HL-60 (cell line): Measurements from ENCODE around the gene YKT6.

ENCODE experiments used
- DNase-seq, 2 experiments: peaks; one replicate each; pipeline ENCODE4 v3.0.0-alpha.2; 2010 to 2020; ENCODE audit warnings: low read depth in 1 of 2, low spot score in 1 of 2
- H3K27ac ChIP-seq: fragments of 250-450 bp; sonication (Bioruptor Pico); replicated peaks from 2 replicates; pipeline ENCODE4 v1.5.1; 2020; ENCODE audit warnings: mild to moderate bottlenecking, moderate library complexity
- H3K27me3 ChIP-seq: fragments of 250-450 bp; sonication (Bioruptor Pico); 2 replicates; pipeline ENCODE4 v1.5.1; 2021; ENCODE audit warnings: mild to moderate bottlenecking, moderate library complexity; ENCODE audit not compliant: insufficient read depth, poor library complexity, severe bottlenecking
- H3K4me3 ChIP-seq: replicated peaks from 2 replicates; pipeline ENCODE4 v1.5.1; 2011; ENCODE audit warnings: mild to moderate bottlenecking, control low read depth, low read length; ENCODE audit not compliant: insufficient read depth
- GABPA ChIP-seq: IDR thresholded peaks from 2 replicates; pipeline ENCODE4 v1.6.1; 2012; ENCODE audit warnings: low read depth
- POLR2AphosphoS5 ChIP-seq: IDR thresholded peaks from 2 replicates; pipeline ENCODE4 v1.6.1; 2012; ENCODE audit warnings: low read depth
- SPI1 ChIP-seq: IDR thresholded peaks from 2 replicates; pipeline ENCODE4 v1.6.1; 2012; ENCODE audit warnings: low read depth, mild to moderate bottlenecking, borderline replicate concordance
- TF ChIP-seq, protein P1 (sequence below): IDR thresholded peaks from one replicate; pipeline ENCODE4 v1.5.1; 2011; ENCODE audit warnings: low read length, control low read depth, inconsistent platforms; ENCODE audit not compliant: insufficient read depth
- TF ChIP-seq, protein P2 (sequence below): IDR thresholded peaks from 2 replicates; pipeline ENCODE4 v1.6.1; 2012; ENCODE audit warnings: low read depth; ENCODE audit not compliant: insufficient replicate concordance

YKT6 gene

DNA sequence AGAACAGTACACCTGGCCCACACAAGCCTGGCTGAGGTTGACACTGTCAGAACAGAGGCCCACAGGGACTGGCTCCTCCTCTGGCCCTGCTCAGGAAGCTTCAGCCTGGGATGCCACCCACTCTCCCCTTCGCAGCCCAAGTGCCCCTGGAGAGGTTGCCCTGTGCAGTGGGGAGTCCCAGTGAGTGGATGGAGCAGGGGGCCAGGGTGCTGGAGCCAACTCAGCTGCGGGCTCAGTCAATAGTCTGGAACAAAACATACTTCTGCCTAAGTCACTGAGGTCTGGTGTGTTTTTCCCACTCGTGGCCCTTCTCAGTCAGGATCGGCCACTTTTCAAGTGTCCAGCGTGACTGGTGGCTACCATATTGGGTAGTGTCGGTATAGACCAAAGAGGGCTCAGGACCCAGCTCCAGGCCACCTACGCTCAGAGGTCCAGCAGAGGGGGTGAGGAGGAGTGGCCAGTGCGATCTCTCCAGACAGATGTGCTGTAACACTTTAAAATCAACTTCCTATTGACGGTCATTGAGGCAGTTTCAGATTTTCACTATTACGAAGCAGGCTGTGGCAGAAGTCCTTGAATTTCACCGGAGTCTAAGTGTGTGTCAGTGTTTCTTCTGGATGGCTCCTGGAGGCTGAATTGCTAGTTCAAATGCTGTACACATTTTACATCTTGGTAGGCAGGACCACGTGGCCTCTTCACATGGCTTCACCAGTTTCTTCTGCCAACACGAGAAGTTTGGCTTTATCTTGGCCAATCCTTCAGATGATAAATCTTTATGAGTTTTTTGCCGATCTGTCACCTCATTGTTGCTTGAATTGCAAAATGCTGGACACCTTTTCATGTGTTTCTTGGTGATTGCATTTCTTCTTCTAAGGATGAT, 10.5 kb upstream of the YKT6 start:
- H3K27ac ChIP-seq, result no peak overlapping the region
- no peaks in the 10 kb centered on the region for H3K27me3 ChIP-seq
- no peak overlapping the region for H3K4me3 ChIP-seq
- TF ChIP-seq SPI1, result no peak
- TF ChIP-seq GABPA, result no peak
- no peak for TF ChIP-seq POLR2AphosphoS5
- TF ChIP-seq, protein P1, sequence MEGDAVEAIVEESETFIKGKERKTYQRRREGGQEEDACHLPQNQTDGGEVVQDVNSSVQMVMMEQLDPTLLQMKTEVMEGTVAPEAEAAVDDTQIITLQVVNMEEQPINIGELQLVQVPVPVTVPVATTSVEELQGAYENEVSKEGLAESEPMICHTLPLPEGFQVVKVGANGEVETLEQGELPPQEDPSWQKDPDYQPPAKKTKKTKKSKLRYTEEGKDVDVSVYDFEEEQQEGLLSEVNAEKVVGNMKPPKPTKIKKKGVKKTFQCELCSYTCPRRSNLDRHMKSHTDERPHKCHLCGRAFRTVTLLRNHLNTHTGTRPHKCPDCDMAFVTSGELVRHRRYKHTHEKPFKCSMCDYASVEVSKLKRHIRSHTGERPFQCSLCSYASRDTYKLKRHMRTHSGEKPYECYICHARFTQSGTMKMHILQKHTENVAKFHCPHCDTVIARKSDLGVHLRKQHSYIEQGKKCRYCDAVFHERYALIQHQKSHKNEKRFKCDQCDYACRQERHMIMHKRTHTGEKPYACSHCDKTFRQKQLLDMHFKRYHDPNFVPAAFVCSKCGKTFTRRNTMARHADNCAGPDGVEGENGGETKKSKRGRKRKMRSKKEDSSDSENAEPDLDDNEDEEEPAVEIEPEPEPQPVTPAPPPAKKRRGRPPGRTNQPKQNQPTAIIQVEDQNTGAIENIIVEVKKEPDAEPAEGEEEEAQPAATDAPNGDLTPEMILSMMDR, result no peak
- TF ChIP-seq, protein P2, sequence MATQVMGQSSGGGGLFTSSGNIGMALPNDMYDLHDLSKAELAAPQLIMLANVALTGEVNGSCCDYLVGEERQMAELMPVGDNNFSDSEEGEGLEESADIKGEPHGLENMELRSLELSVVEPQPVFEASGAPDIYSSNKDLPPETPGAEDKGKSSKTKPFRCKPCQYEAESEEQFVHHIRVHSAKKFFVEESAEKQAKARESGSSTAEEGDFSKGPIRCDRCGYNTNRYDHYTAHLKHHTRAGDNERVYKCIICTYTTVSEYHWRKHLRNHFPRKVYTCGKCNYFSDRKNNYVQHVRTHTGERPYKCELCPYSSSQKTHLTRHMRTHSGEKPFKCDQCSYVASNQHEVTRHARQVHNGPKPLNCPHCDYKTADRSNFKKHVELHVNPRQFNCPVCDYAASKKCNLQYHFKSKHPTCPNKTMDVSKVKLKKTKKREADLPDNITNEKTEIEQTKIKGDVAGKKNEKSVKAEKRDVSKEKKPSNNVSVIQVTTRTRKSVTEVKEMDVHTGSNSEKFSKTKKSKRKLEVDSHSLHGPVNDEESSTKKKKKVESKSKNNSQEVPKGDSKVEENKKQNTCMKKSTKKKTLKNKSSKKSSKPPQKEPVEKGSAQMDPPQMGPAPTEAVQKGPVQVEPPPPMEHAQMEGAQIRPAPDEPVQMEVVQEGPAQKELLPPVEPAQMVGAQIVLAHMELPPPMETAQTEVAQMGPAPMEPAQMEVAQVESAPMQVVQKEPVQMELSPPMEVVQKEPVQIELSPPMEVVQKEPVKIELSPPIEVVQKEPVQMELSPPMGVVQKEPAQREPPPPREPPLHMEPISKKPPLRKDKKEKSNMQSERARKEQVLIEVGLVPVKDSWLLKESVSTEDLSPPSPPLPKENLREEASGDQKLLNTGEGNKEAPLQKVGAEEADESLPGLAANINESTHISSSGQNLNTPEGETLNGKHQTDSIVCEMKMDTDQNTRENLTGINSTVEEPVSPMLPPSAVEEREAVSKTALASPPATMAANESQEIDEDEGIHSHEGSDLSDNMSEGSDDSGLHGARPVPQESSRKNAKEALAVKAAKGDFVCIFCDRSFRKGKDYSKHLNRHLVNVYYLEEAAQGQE, result no peak
- no peak for DNase-seq

DNA sequence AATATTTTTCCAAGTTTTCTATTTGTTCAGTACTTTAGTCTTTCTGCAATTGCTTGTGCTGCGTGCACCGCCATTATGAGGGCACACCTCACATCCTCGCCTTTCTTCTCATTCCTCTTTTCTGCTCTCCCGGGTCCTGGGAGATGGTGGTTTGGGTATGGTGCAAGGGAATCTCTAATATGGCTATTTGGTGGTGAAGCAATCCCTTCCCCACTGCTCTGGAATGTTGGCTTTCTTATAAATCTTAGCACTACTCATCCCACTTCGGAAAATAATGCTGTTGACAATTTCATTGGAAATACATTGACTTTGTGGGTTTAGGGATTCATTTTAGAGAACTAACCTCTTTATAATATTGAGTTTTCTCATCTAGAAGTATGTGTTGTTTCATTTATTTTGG, 9.6 kb upstream of the YKT6 start:
- H3K27me3 ChIP-seq, result no peaks in the 10 kb centered on the region

DNA sequence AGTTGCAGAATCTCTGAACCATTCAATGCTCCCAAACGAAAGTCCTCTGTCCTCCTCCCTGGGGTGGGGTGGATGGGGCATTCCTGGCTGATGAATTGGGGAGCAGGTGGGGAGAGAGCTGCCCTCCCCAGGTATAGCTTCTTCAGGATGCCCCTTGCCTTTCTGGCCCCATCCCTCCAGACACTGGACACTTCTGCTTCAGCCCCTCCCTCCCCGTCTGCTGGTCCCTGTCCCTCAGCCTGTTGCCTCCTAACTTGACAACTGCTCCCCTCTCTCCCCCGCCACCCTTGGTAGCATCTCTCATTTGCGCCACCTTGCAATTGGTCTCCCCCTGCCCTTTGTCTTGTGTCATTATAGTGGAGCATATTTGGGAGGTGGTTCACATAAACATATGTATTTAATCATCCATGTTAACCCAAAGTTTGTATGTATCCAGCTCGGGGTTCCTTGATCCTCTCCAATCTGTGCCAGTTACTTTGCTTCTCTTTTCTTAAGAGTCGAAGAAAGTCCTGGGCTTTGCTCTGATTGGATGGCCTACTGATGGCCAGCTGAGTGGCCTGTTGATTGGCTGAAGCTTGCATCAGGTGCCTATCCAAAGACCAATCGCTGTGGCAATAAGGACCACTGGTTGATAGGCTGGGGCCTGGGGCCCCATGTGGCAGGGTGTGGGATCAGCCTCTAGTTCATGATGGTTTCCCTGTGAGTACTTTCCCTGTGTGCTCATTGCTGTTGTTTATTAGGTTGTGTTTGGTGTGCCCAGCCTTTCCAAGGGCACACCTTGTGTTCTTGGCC, 7.6 kb upstream of the YKT6 start:
- Histone ChIP-seq H3K27me3 (no peaks in the 10 kb centered on the region), H3K4me3 (no peak overlapping the region), H3K27ac (no peak overlapping the region)
- TF ChIP-seq, protein P2, result no peak
- TF ChIP-seq, protein P1, result no peak
- TF ChIP-seq SPI1 (no peak), POLR2AphosphoS5 (no peak), GABPA (no peak)
- no peak for DNase-seq

More for the DNA sequence above, 9.6 kb upstream of the YKT6 start:
- no peak for TF ChIP-seq POLR2AphosphoS5
- TF ChIP-seq, protein P2, result no peak
- TF ChIP-seq GABPA, result no peak
- no peak for TF ChIP-seq SPI1
- TF ChIP-seq, protein P1, result no peak
- H3K4me3 ChIP-seq, result no peak overlapping the region
- no peak for DNase-seq
- no peak overlapping the region for H3K27ac ChIP-seq
